T-helper 17 cell (primary cell): Measurements from ENCODE around the gene CGB7. TPM values are rescaled to one million over a fixed set of nuclear protein-coding genes. Genes with fewer than 3 reads are reported as not detected.
A peak's percentile ranks its signal among the peaks of the same experiment; 100 is the strongest.
"Not testable (repeated sequence)": the region's sequence is repeated elsewhere in the genome, so short reads cannot be mapped to it uniquely, and the experiment has no call there.

Experiments used
- ATAC-seq: fragments of 150-1000 bp; cut with Tn5 transposase; 2 replicates; pipeline ENCODE4 v1.10.0; 2021; ENCODE audit warnings: mild to moderate bottlenecking, moderate library complexity
- DNase-seq, 3 donors: peaks; one replicate each; pipeline versions ENCODE4 v3.0.0 to v3.0.0-alpha.2; 2020 to 2021
- H3K9me3 ChIP-seq: one replicate; pipeline ENCODE4 v1.7.0; 2013; ENCODE audit warnings: low read length, mild to moderate bottlenecking; ENCODE audit not compliant: control insufficient read depth, poor library complexity, severe bottlenecking
- H3K27ac Mint-ChIP-seq: one replicate; pipeline ENCODE4 v1.8.0; 2022; ENCODE audit warnings: mild to moderate bottlenecking, moderate library complexity, mixed read lengths
- H3K27me3 Mint-ChIP-seq: one replicate; pipeline ENCODE4 v1.8.0; 2022; ENCODE audit warnings: mixed read lengths
- H3K36me3 Mint-ChIP-seq: one replicate; pipeline ENCODE4 v1.8.0; 2022; ENCODE audit warnings: low read depth, mixed read lengths
- H3K4me1 Mint-ChIP-seq: one replicate; pipeline ENCODE4 v1.8.0; 2022; ENCODE audit warnings: mild to moderate bottlenecking, mixed read lengths
- H3K4me3 Mint-ChIP-seq: one replicate; pipeline ENCODE4 v1.8.0; 2022; ENCODE audit warnings: mild to moderate bottlenecking, moderate library complexity, mixed read lengths
- total RNA-seq, 4 donors: library from RNA in 2 of 4; stranded (reverse) in 2 of 4; gene quantifications; one replicate each; pipeline ENCODE4 v1.2.3 and lab custom pipeline; 2022 to 2026

The CGB7 gene
- total RNA-seq, 2 donors from 2014 or later, result not detected

DNA sequence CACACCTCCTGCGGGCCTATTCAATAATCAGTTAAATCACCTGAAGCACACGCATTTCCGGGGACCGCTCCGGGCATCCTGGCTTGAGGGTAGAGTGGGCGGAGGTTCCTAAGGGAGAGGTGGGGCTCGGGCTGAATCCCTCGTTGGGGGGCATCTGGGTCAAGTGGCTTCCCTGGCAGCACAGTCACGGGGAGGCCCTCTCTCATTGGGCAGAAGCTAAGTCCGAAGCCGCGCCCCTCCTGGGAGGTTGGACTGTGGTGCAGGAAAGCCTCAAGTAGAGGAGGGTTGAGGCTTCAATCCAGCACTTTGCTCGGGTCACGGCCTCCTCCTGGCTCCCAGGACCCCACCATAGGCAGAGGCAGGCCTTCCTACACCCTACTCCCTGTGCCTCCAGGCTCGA lies 14.0 kb downstream of the CGB7 start, which contains the start of gene CGB5:
TSS of gene CGB5 (plus strand) at position 301 of the 400 bp plus-strand sequence. CDS start 362 bp downstream, outside the sequence.
- H3K4me3 Mint-ChIP-seq, H3K27me3 Mint-ChIP-seq, H3K27ac Mint-ChIP-seq, ATAC-seq, DNase-seq, H3K4me1 Mint-ChIP-seq, H3K9me3 ChIP-seq, H3K36me3 Mint-ChIP-seq: not testable (repeated sequence)

DNA sequence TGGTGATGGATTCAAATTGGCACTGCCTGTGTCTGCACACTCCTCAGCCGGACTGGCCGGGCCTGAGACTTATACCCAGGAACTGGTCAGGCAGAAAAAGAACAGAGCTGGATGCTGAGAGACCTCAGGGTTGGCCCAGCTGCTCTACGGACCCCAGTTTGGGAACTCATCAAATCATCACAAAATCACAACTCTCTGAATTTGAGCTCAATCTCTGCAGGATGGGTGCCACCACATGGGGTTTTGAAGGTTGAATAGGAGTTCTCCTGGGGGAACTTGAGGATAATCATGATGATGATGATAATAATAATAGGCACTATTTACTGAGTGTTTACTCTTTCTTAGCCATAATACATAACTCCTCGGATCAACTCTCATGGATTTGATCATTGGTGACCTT lies 14.9 kb downstream of the CGB7 start:
- not testable (repeated sequence) for H3K4me1 Mint-ChIP-seq

DNA sequence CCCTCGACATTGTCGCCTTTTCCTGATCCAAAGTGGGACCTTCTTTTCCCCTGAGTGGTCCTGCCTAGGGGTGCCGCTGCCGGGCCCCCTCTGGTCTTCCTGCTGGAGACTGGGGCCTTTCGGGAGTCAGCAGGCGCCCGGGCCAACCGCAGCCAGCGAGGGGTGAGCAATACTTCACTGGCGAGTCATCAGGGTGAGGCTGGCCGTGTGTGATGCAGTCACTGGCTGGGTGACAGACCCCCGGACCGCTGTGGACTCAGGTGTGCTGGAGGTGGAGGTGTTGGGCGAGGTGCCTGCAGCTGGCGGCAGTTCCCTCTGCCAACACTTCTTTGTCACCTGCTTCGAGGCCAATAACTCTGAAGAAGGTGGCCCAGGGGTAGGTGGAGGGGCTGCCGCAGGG lies 15.4 kb downstream of the CGB7 start:
- Mint-ChIP-seq H3K27me3 (no peaks in the 10 kb centered on the region), H3K4me3 (no peak overlapping the region), H3K36me3 (no peaks in the 10 kb centered on the region), H3K4me1 (no peaks in the 10 kb centered on the region), H3K27ac (no peak overlapping the region)
- ATAC-seq, result no peak
- H3K9me3 ChIP-seq, result no peaks in the 10 kb centered on the region
- DNase-seq, result no peak

More for the DNA sequence above, 14.9 kb downstream of the CGB7 start:
- H3K27ac Mint-ChIP-seq, DNase-seq, H3K36me3 Mint-ChIP-seq, H3K4me3 Mint-ChIP-seq, ATAC-seq, H3K27me3 Mint-ChIP-seq, H3K9me3 ChIP-seq: not testable (repeated sequence)

DNA sequence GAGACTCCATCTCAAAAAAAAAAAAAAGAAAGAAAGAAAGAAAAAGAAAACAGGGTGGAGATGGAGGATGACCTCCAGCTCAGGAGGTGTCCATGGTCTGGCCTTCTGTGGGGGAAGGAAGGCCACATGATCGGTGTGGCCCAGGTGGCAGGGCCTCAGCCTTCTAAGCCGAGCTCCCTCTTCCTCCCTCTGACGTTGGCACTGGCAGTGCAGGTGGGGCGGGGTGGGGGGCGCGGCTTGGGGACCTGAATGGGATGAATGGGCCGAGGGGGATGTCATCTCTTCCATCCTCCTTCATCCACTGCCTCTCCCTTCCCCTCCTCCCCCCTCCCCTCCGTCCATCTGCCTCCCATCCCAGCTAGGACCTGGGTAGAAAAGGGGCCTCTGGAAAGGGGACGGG lies 17.8 kb downstream of the CGB7 start:
- not testable (repeated sequence) for H3K36me3 Mint-ChIP-seq, DNase-seq, H3K4me3 Mint-ChIP-seq, H3K27ac Mint-ChIP-seq, H3K27me3 Mint-ChIP-seq, H3K4me1 Mint-ChIP-seq, H3K9me3 ChIP-seq, ATAC-seq

DNA sequence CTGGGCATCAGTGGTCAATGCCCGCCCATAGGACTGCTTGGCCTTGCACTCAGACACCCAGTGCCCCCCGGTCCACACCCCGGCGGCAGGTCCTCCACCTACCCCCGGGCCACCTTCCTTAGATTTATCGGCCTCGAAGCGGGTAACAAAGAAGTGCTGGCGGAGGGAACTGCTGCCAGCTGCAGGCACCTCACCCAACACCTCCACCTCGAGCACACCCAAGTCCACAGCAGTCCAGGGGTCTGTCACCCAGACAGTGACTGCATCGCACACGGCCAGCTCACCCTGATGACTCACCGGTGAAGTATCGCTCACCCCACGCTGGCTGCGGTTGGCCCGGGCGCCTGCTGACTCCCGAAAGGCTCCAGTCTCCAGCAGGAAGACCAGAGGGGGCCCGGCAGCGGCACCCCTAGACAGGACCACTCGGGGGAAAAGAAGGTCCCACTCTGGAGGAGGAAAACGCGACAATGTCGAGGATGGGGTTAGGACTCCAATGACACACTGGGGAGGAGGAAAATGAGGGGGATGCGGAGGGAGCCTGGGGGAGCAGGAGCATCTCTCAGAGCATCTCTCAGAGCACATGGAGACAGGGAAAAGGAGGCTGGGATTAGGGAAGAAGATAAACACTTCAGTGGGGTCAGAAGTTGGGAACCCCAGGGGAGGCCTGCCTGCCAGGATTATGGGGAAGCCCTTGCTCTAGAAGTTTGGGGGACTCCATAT lies 18.8 kb downstream of the CGB7 start:
- not testable (repeated sequence) for H3K27ac Mint-ChIP-seq, H3K9me3 ChIP-seq, H3K27me3 Mint-ChIP-seq, H3K4me3 Mint-ChIP-seq, H3K4me1 Mint-ChIP-seq, H3K36me3 Mint-ChIP-seq, DNase-seq, ATAC-seq

DNA sequence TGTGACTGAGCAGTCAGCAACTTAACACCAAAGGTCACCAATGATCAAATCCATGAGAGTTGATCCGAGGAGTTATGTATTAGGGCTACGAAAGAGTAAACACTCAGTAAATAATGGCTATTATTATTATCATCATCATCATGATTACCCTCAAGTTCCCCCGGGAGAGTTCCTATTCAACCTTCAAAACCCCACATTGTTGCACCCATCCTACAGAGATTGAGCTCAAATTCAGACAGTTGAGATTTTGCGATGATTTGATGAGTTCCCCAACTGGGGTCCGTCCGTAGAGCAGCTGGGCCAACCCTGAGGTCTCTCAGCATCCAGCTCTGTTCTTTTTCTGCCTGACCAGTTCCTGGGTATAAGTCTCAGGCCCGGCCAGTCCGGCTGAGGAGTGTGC lies 19.4 kb downstream of the CGB7 start:
- DNase-seq, ATAC-seq, H3K27me3 Mint-ChIP-seq, H3K27ac Mint-ChIP-seq, H3K4me3 Mint-ChIP-seq, H3K9me3 ChIP-seq, H3K36me3 Mint-ChIP-seq, H3K4me1 Mint-ChIP-seq: not testable (repeated sequence)

GRCh38 chr19:49036815-49037214 lies 20.7 kb downstream of the CGB7 start, which contains the start of gene CGB1:
Gene CGB1 (minus strand): TSS chr19:49036895. CDS start chr19:49036711, 184 bp downstream.
- H3K36me3 Mint-ChIP-seq, H3K9me3 ChIP-seq, H3K27me3 Mint-ChIP-seq, H3K4me3 Mint-ChIP-seq, H3K4me1 Mint-ChIP-seq, DNase-seq, H3K27ac Mint-ChIP-seq, ATAC-seq: not testable (repeated sequence)

DNA sequence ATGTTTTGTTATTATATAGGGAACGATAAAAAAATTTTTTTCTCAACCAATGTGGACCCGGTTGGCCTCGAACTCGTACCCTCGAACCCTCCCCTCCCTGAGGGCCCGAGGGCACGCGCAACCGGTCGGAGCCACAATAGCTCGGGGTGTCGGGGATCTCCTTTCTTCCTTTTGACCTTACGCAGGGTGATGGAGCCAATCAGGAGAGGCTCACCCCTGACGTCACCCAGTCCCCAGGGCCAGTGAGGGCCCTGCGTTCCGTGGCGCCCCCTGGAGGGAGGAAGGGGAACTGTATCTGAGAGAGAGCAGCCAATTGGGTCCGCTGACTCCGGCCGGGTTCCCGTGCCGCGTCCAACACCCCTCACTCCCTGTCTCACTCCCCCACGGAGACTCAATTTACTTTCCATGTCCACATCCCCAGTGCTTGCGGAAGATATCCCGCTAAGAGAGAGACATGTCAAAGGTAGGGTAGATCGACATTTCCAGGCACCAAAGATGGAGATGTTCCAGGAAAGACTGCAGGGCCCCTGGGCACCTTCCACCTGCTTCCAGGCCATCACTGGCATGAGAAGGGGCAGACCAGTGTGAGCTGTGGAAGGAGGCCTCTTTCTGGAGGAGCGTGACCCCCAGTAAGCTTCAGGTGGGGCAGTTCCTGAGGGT lies 25.8 kb downstream of the CGB7 start, which contains the start of gene CGB2:
TSS of gene CGB2 (plus strand) at position 249 of the 660 bp plus-strand sequence. CDS start at position 455, 206 bp downstream.
- H3K4me3 Mint-ChIP-seq, result peak within 1 kb of the TSS; percentile 58

GRCh38 chr19:49030323-49030722 lies 27.2 kb downstream of the CGB7 start:
- DNase-seq, H3K4me1 Mint-ChIP-seq, H3K27ac Mint-ChIP-seq, H3K4me3 Mint-ChIP-seq, ATAC-seq, H3K36me3 Mint-ChIP-seq, H3K9me3 ChIP-seq: not testable (repeated sequence)
- H3K27me3 Mint-ChIP-seq, result peaks cover 12% of the 10 kb centered on the region

More for the DNA sequence above, 25.8 kb downstream of the CGB7 start, which contains the start of gene CGB2:
- H3K27ac Mint-ChIP-seq, result peak within 1 kb of the TSS; percentile 75
- peaks cover 12% of the 10 kb centered on the region for H3K27me3 Mint-ChIP-seq
- ATAC-seq, result peak; percentile 79
- DNase-seq, result peak in 2 of 3 donors; percentile 28 to 31
- H3K9me3 ChIP-seq, H3K4me1 Mint-ChIP-seq, H3K36me3 Mint-ChIP-seq: not testable (repeated sequence)

GRCh38 chr19:49029749-49030148 lies 27.8 kb downstream of the CGB7 start:
- not testable (repeated sequence) for H3K4me3 Mint-ChIP-seq, H3K9me3 ChIP-seq, DNase-seq, H3K4me1 Mint-ChIP-seq, H3K36me3 Mint-ChIP-seq, H3K27ac Mint-ChIP-seq, ATAC-seq
- H3K27me3 Mint-ChIP-seq, result peaks cover 12% of the 10 kb centered on the region

DNA sequence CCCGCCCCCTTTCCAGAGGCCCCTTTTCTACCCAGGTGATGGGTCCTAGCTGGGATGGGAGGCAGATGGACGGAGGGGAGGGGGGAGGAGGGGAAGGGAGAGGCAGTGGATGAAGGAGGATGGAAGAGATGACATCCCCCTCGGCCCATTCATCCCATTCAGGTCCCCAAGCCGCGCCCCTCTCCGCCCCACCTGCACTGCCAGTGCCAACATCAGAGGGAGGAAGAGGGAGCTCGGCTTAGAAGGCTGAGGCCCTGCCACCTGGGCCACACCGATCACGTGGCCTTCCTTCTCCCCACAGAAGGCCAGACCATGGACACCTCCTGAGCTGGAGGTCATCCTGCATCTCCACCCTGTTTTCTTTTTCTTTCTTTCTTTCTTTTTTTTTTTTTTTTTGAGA lies 28.9 kb downstream of the CGB7 start:
- not testable (repeated sequence) for ATAC-seq, DNase-seq, H3K4me3 Mint-ChIP-seq, H3K4me1 Mint-ChIP-seq, H3K27ac Mint-ChIP-seq, H3K9me3 ChIP-seq, H3K36me3 Mint-ChIP-seq
- H3K27me3 Mint-ChIP-seq, result peaks cover 12% of the 10 kb centered on the region

DNA sequence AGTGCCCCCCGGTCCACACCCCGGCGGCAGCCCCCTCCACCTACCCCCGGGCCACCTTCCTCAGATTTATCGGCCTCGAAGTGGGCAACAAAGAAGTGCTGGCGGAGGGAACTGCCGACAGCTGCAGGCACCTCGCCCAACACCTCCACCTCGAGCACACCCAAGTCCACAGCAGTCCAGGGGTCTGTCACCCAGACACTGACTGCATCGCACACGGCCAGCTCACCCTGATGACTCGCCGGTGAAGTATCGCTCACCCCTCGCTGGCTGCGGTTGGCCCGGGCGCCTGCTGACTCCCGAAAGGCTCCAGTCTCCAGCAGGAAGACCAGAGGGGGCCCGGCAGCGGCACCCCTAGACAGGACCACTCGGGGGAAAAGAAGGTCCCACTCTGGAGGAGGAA lies 31.9 kb downstream of the CGB7 start:
- not testable (repeated sequence) for H3K9me3 ChIP-seq, DNase-seq, H3K27ac Mint-ChIP-seq, ATAC-seq, H3K4me1 Mint-ChIP-seq, H3K36me3 Mint-ChIP-seq, H3K4me3 Mint-ChIP-seq
- peaks cover 13% of the 10 kb centered on the region for H3K27me3 Mint-ChIP-seq

DNA sequence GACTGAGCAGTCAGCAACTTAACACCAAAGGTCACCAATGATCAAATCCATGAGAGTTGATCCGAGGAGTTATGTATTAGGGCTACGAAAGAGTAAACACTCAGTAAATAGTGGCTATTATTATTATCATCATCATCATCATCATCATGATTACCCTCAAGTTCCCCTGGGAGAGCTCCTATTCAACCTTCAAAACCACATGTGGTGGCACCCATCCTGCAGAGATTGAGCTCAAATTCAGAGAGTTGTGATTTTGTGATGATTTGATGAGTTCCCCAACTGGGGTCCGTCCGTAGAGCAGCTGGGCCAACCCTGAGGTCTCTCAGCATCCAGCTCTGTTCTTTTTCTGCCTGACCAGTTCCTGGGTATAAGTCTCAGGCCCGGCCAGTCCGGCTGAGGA lies 32.5 kb downstream of the CGB7 start:
- H3K9me3 ChIP-seq, H3K27ac Mint-ChIP-seq, H3K36me3 Mint-ChIP-seq, ATAC-seq, H3K4me3 Mint-ChIP-seq, DNase-seq: not testable (repeated sequence)
- Mint-ChIP-seq H3K27me3 (peaks cover 13% of the 10 kb centered on the region), H3K4me1 (peaks cover 12% of the 10 kb centered on the region)
